Esophagus squamous epithelium (tissue), 4 donors: ENCODE results near the gene RNASE11.
"Not testable (repeated sequence)": the region's sequence is repeated elsewhere in the genome, so short reads cannot be mapped to it uniquely, and the experiment has no call there.

Source experiments
- POLR2A ChIP-seq, 4 donors: fragments of 450-650 bp; IDR thresholded peaks; one replicate each; pipeline ENCODE4 v1.6.1; 2017; ENCODE audit warnings: antibody characterized with exemption in 4 of 4, mild to moderate bottlenecking in 4 of 4, moderate library complexity in 3 of 4
- TF ChIP-seq, protein P1 (sequence below), 6 experiments: fragments of 450-650 bp in 4 of 6; fragments of 200-600 bp in 2 of 6; sonication (generic) in 2 of 6; IDR thresholded peaks; one replicate each; pipeline ENCODE4 v1.5.1; 2016 to 2019; ENCODE audit warnings: antibody characterized with exemption in 6 of 6, mild to moderate bottlenecking in 4 of 6, moderate library complexity in 4 of 6

DNA sequence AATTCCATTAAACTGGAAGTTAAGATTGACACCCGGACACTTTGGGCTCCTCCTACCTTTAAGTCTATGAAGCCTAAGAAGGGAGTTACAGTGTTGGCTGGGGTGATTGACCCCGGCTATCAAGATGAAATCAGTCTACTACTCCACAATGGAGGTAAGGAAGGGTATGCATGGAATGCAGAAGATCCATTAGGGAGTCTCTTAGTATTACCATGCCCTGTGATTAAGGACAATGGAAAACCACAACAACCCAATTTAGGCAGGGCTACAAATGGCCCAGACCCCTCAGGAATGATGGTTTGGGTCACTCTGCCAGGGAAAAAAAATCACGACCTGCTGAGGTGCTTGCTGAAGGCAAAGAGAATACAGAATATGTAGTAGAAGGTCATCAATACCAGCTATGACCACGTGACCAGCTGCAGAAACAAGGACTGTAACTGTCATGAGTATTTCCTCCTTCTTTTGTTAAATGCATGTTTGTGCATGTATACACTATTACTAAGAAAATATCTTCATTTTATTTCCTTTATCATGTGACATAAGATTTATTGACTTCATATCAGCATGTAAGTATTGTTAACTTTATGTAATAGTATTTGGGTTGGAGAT lies 15.3 kb downstream of the RNASE11 start:
- TF ChIP-seq, protein P1, sequence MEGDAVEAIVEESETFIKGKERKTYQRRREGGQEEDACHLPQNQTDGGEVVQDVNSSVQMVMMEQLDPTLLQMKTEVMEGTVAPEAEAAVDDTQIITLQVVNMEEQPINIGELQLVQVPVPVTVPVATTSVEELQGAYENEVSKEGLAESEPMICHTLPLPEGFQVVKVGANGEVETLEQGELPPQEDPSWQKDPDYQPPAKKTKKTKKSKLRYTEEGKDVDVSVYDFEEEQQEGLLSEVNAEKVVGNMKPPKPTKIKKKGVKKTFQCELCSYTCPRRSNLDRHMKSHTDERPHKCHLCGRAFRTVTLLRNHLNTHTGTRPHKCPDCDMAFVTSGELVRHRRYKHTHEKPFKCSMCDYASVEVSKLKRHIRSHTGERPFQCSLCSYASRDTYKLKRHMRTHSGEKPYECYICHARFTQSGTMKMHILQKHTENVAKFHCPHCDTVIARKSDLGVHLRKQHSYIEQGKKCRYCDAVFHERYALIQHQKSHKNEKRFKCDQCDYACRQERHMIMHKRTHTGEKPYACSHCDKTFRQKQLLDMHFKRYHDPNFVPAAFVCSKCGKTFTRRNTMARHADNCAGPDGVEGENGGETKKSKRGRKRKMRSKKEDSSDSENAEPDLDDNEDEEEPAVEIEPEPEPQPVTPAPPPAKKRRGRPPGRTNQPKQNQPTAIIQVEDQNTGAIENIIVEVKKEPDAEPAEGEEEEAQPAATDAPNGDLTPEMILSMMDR (IDR thresholded peaks at IDR 0.05) = not testable (repeated sequence)
- not testable (repeated sequence) for TF ChIP-seq POLR2A (IDR thresholded peaks at IDR 0.05)
